ENCODE data around the gene POGLUT2.
A peak's percentile ranks its signal among the peaks of the same experiment; 100 is the strongest.
"Not testable (repeated sequence)": the region's sequence is repeated elsewhere in the genome, so short reads cannot be mapped to it uniquely, and the experiment has no call there.

The POGLUT2 gene

GRCh38 chr13:102805680-102806079 is 6.9 kb upstream of the POGLUT2 start:
- DNase-seq (ENCODE audit: low read depth), result no peak

GRCh38 chr13:102800145-102801041 is 1.6 kb upstream of the POGLUT2 start:
- DNase-seq (ENCODE audit: low read depth), result peak; percentile 75

- DNase-seq (ENCODE audit: low read depth), result peak; percentile 2
Measured at GRCh38 chr13:102799426-102800144, 809 bp upstream of the POGLUT2 start.

- no peak for DNase-seq (ENCODE audit: low read depth)
Measured at GRCh38 chr13:102793611-102794355, 5.0 kb downstream of the POGLUT2 start.

GRCh38 chr13:102792396-102792795 is 6.4 kb downstream of the POGLUT2 start:
- no peak for DNase-seq (ENCODE audit: low read depth)

DNA sequence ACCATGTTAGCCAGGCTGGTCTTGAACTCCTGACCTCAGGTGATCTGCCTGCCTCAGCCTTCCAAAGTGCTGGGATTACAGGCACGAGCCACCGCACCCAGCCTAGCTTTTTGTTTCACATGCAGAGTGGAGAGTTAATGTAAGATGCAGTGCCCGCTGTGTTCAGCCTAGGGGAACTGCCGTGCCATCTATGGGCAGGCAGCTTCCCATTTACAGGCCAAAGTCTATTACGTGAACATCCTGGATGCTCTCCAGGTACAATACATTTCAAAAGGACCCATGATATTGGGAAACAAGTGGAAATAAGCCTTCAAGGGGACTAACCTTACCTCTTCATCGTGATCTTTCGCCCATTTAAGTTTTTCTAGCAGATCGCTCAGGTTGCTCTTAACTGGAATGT is 10.1 kb downstream of the POGLUT2 start:
- no peak for DNase-seq (ENCODE audit: low read depth)

- DNase-seq (ENCODE audit: low read depth), result no peak
Measured at GRCh38 chr13:102784483-102784882, 14.3 kb downstream of the POGLUT2 start.

- DNase-seq (ENCODE audit: low read depth), result no peak
Measured at GRCh38 chr13:102781591-102781990, 17.2 kb downstream of the POGLUT2 start.

DNA sequence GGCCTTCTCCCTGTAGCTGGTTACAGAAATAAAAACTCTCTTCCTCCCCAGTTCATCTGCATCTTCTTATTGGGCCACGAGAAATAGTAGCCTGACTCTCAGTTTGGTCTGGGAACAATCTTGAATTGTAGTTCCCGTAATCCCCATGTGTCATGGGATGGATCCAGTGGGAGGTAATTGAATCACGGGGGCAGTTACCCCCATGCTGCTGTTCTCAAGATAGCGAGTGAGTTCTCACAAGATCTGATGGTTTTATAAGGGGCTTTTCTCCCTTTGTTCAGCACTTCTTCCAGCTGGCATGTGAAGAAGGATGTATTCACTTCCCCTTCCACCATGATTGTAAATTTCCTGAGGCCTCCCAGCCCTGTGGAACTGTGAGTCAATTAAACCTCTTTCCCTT is 18.1 kb downstream of the POGLUT2 start:
- not testable (repeated sequence) for DNase-seq (ENCODE audit: low read depth)

DNA sequence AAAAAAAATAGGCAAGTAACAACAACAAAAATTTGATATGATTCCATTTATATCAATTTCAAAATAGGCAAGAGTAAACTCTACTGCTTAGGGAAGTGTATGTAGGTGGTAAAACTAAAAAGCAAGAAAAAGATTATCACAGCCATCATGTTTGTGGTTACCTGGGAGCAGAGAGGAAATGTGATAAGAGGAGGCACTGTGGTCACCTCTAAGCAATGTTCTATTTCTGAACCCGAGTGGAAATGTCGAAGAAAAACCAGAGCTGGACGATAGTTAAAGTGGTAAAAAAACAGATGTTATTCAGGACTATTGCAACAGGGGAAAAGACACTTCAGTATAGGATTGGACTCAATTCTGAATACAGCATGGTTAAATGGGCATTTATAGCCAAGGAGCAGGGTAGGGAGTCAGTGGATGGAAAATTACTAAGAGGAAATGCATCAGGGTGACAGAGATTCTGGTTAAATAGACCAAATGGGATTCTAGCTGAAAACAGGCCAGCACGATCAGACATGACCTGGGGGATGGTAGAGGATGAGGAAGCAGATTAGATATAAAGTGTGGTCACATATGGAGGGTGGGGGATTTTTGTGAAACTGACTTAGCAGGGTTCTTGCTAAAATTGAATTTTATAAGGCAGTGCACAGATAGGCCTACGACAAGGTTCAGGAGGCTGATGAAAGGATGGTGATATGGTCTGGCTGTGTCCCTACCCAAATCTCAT is 19.2 kb downstream of the POGLUT2 start:
- no peak for DNase-seq (ENCODE audit: low read depth)

DNA sequence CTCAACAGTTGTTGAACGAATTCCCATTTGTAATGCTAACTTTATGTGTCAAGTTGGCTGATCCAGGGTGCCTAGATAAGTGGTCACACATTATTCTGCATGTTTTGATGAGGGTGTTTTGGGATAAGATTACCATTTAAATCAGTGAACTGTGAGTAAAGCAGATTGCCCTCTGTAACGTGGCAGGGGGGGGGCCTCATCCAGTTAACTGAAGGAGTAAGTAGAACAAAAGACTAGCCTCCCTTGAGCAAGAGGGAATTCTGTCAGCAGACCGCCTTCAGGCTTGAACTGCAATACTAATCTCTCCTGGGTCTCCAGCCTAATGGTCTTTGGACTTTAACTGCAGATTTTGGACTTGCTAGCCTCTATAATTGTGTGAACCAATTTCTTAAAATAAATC is 21.0 kb downstream of the POGLUT2 start:
- no peak for DNase-seq (ENCODE audit: low read depth)

- DNase-seq (ENCODE audit: low read depth), result no peak
Measured at GRCh38 chr13:102776271-102776670, 22.5 kb downstream of the POGLUT2 start.

DNA sequence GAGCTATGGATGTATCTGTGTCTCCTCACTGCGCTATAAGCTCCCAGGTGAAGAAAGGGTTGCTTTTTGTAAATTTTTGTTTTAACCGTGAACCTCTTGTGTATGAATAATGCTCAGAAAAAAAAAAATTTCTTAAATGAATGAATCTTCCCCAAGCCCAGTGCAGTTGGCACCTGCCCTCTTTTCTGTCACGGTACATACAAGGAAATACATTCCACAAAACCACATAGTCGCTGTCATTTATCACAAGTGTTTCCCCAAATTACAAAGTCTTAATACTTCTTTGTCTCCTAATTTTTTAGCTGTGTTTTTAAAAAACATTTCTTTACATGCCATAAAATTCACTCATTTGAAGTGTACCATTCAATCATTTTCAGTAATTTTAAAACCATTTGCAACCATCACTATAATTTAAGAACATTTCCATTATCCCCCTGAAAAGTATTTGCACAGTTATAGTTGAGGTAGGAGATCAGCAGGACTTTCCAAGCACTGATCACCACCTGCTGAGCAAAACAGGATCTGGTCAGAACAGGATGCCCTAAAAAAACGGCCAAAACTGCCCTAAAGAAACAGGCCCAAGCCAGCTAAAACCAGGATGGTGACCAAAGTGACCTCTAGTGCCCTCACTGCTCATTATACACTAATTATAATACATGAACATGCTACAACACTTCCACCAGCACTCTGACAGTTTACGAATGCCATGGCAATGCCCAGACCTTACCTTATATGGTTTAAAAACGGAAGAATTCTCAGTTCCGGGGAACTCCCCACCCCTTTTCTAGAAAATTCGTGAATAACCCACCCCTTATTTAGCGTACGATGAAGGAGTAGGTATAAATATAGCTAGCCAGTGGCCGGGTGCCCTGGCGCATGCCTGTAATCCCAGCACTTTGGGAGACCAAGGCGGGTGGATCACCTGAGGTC is 23.9 kb downstream of the POGLUT2 start:
- DNase-seq (ENCODE audit: low read depth), result no peak

GRCh38 chr13:102774214-102774568 is 24.6 kb downstream of the POGLUT2 start:
- no peak for DNase-seq (ENCODE audit: low read depth)

DNA sequence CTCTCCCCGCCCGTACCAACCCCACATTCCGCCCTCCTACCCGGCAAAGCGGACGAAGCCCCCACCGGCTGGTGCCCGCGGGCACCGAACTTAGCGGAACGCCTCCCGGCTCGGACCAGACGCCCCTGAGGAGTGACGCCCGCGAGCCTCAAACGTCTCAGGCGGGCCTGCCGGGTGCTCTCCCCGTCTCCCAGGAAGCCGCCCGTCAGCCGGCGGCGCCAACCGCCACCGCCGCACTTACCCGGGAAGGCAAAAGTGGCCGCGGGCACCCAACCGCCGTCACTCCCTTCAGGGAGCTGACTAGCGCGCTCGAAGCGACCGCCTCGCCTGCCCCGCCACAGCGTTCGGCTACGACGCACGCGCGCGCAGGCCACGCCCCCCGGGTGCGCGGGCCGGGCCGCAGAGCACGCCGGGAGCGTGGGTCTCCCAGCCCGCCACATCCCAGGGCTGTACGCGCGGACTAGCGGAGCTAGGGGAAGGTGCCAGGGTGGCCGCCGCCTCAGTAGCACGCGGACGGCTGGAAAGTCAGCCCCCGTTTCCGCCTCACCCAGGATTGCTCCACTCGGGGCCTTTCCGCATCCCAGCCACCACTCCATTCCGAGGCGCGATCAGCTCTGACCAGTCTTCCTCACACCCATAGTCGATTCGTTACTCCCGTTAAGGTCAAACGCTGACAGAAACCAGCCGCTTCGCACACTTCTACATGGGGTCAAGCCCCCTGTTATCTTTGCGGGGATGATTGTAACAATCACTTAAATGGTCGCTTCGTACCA is 25.1 kb downstream of the POGLUT2 start, which contains the start of gene TEX30:
Gene TEX30 (minus strand): TSS at position 346 of the 773 bp plus-strand sequence. CDS start 3,760 bp downstream, outside the sequence.
- peak; percentile 85 for DNase-seq (ENCODE audit: low read depth)

DNA sequence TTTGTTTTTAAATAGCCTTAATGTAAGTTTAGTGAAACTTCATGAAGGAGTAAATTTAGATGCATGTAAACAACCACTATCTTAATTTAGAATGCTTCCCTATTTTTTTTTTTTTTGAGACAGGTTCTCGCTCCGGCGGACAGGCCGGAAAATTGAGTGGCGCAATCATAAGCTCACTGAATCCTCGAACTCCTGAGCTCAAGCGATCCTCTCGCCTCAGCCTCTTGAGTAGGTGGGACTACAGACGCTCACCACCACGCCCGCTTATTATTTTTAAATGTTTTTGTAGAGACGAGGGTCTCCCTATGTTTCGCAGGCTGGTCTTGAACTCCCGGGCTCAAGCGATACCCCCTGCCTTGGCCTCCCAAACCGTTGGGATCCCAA is 26.7 kb downstream of the POGLUT2 start:
- DNase-seq (ENCODE audit: low read depth), result no peak

GRCh38 chr13:102771298-102772041 is 27.3 kb downstream of the POGLUT2 start:
- no peak for DNase-seq (ENCODE audit: low read depth)

DNA sequence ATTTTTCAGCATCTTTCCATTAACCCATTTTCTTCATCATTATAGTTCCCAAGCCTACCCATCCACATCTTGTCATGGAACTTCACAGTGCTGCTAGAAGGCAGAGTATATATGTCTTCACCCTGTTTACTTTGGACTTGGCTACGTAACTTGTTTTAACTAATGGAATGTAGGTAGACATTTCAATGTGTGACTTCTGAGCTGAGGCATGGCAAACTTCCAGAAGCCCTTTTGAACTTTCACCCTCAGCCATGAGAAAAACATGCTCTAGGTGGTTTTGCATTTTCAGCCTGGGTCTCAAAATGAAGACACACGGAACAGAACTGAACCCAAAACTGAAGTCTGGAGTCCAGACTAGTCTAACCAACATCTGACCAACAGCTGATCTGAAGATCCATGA is 28.3 kb downstream of the POGLUT2 start:
- no peak for DNase-seq (ENCODE audit: low read depth)

GRCh38 chr13:102769679-102770078 is 29.1 kb downstream of the POGLUT2 start:
- DNase-seq (ENCODE audit: low read depth), result no peak

All from activated T-helper 9 cell treated with anti-CD3 and anti-CD28 coated beads, Interleukin-2, amount 50 U/mL, for 16 hours (primary cell).